ENCODE measurements around the gene CHSY1.
"Not testable (repeated sequence)": the region's sequence is repeated elsewhere in the genome, so short reads cannot be mapped to it uniquely, and the experiment has no call there.

CHSY1 gene

DNA sequence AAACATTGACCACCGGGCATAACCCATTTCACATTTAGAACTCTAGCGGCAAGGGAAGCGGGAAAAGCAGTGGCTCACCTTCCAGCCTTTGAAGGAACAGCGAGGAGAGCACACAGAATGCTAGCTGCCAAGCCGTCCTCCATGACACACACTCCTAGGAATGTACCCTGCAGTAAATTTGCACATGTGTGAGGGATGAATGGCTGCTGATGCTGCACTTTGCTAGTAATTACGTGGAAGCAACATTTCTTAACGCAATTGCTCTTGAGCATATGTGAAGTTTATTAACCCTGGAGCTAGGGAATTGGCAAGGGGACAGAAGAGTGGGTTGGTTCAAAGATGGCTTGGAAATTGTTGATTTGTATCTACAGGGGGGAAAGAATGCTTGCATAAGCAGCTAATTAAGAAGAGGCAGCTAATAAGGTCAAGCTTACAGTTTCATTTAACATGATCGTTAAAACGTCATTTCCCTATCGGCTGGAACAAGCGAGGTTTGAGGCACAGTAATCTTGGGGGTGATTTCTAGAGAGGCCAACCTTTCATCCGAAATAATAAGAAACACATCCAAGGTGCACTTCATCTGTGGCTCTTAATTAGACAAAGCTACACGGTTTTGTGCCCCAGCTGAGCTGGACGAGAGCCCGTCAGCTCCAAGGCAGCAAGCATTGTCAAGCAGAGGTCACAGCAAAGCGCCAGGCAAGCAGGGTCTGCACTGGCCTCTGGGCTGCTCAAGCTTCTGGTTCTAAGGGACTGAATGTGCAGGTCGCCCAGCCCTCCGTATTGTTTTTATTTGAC lies 123.4 kb downstream of the CHSY1 start:
- H3K4me3 ChIP-seq (ENCODE audit: insufficient read length, low read depth) = no peak overlapping the region
- DNase-seq (ENCODE audit: low read depth, low spot score) = no peak
- H3K9ac ChIP-seq (ENCODE audit: insufficient read length, low read depth) = no peak overlapping the region
- H3K27me3 ChIP-seq (ENCODE audit: insufficient read depth, insufficient read length) = no peaks in the 10 kb centered on the region
- no peaks in the 10 kb centered on the region for H3K36me3 ChIP-seq (ENCODE audit: insufficient read depth, insufficient read length, low read length)
- peaks cover 21% of the 10 kb centered on the region for H3K9me3 ChIP-seq (ENCODE audit: insufficient read depth, low read length)
- TF ChIP-seq YY1 (IDR thresholded peaks at IDR 0.05; ENCODE audit: insufficient read depth, insufficient read length) (no peak), ZNF274 (IDR thresholded peaks at IDR 0.05; ENCODE audit: low read depth, low read length) (no peak), SUZ12 (IDR thresholded peaks at IDR 0.05; ENCODE audit: extremely low read depth, insufficient read depth, insufficient read length) (no peak)
- peaks cover 6% of the 10 kb centered on the region for H3K4me1 ChIP-seq (ENCODE audit: insufficient read depth, insufficient read length)

DNA sequence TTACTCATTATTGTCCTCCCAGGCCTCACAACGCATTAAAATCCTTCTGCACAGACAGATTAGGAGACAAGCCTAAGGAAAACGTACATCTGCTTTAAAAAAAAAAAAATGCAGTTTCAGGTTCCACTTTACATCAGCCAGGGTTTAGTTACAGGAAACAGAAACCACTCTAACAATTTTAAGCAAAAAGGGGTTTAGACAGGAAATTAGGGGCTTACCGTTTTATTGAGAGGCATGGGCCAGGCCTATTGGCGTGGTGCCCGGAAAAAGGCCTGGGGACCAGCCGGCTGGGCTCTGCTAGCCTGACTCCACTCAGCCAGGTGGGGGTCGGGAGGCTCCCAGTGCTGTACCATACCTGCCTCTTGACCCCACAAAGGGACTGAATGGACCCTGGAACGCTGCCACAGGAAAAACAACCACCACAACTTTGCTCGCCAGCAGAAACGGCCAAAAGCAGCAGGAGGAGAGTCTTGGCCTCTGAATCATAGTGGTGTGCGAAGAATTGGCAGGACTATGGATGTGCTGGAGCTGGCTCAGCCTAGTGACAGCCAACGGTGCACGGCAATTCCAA lies 124.3 kb downstream of the CHSY1 start:
- Histone ChIP-seq H3K36me3 (ENCODE audit: insufficient read depth, insufficient read length, low read length) (no peaks in the 10 kb centered on the region), H3K27me3 (ENCODE audit: insufficient read depth, insufficient read length) (no peaks in the 10 kb centered on the region), H3K4me3 (ENCODE audit: insufficient read length, low read depth) (no peak overlapping the region), H3K4me1 (ENCODE audit: insufficient read depth, insufficient read length) (peaks cover 6% of the 10 kb centered on the region), H3K9ac (ENCODE audit: insufficient read length, low read depth) (no peak overlapping the region), H3K9me3 (ENCODE audit: insufficient read depth, low read length) (peaks cover 21% of the 10 kb centered on the region)
- no peak for TF ChIP-seq SUZ12 (IDR thresholded peaks at IDR 0.05; ENCODE audit: extremely low read depth, insufficient read depth, insufficient read length)
- TF ChIP-seq YY1 (IDR thresholded peaks at IDR 0.05; ENCODE audit: insufficient read depth, insufficient read length) = no peak
- no peak for TF ChIP-seq ZNF274 (IDR thresholded peaks at IDR 0.05; ENCODE audit: low read depth, low read length)
- DNase-seq (ENCODE audit: low read depth, low spot score) = no peak

DNA sequence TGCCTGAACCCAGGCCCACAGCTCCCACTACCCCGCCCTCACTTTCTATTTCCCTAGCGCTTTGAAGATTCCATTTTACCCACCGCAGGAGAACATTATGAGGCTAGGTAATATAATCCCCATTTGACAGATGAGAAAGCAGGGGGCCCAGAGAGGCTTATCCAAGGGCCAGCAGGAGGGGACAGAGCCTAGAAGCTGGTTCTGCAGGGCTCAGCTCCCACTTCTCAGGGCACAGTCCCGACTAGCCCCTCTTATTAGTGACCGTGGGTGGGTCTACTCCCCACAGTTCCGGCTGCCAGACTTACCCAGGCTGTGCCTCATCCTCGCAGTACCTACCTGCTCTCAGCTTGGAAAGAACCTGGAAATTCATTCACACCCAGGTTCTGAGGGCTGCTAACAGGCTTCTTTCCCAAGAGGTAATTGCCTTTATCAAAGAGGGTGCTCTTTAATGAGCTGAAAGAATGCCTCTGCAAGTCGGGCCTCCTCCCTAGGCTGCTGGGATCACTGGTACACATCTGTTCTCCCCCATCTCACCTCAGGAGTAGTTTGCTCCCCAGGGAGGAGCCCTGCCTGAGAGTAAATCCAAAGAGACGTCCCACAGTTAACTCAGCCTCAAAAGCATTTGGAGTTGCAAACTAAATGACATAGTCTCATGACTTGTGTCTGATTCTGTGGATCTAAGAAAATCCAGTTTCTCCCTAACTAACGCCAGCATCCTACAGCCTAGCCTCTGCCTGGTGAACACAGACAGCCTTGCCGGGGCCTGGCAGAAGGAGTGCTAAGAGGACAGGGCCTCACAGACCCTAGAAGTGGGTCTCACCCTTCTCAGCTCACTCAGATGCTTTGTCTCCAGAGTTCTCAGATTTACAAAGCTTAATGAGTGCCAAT lies 125.0 kb downstream of the CHSY1 start:
- TF ChIP-seq ZNF274 (IDR thresholded peaks at IDR 0.05; ENCODE audit: low read depth, low read length) = no peak
- TF ChIP-seq YY1 (IDR thresholded peaks at IDR 0.05; ENCODE audit: insufficient read depth, insufficient read length) = no peak
- TF ChIP-seq SUZ12 (IDR thresholded peaks at IDR 0.05; ENCODE audit: extremely low read depth, insufficient read depth, insufficient read length) = no peak
- H3K4me1 ChIP-seq (ENCODE audit: insufficient read depth, insufficient read length) = peaks cover 7% of the 10 kb centered on the region
- H3K9ac ChIP-seq (ENCODE audit: insufficient read length, low read depth) = peak overlapping the region; percentile 27
- no peak overlapping the region for H3K4me3 ChIP-seq (ENCODE audit: insufficient read length, low read depth)
- peaks cover 21% of the 10 kb centered on the region for H3K9me3 ChIP-seq (ENCODE audit: insufficient read depth, low read length)
- no peaks in the 10 kb centered on the region for H3K27me3 ChIP-seq (ENCODE audit: insufficient read depth, insufficient read length)
- no peaks in the 10 kb centered on the region for H3K36me3 ChIP-seq (ENCODE audit: insufficient read depth, insufficient read length, low read length)
- no peak for DNase-seq (ENCODE audit: low read depth, low spot score)

DNA sequence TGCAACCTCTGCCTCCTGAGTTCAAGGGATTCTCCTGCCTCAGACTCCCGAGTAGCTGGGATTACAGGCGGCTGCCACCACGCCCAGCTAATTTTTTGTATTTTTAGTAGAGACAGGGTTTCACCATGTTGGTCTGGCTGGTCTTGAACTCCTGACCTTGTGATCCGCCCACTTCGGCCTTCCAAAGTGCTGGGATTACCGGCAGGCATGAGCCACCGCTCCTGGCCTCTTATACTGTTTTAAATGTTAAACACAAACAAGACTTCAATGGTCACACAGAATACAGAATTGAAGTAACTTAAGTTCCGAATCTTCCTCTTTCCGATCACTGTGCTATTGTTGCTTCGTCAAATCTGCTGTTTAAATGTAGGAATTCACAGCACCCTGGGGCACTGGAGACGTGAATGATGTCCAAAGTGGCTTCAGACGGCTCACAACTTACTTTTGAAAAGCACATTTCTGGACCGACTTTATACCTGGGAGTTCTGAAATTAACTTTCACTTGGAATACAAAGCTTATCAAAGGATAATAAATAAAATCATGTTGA lies 125.9 kb downstream of the CHSY1 start:
- not testable (repeated sequence) for H3K4me3 ChIP-seq (ENCODE audit: insufficient read length, low read depth); DNase-seq (ENCODE audit: low read depth, low spot score); H3K9ac ChIP-seq (ENCODE audit: insufficient read length, low read depth); H3K27me3 ChIP-seq (ENCODE audit: insufficient read depth, insufficient read length); H3K36me3 ChIP-seq (ENCODE audit: insufficient read depth, insufficient read length, low read length)
- peaks cover 15% of the 10 kb centered on the region for H3K4me1 ChIP-seq (ENCODE audit: insufficient read depth, insufficient read length)
- peaks cover 21% of the 10 kb centered on the region for H3K9me3 ChIP-seq (ENCODE audit: insufficient read depth, low read length)
